ENCODE results near the gene INO80C. TPM values are rescaled to one million over a fixed set of nuclear protein-coding genes. Genes with fewer than 3 reads are reported as not detected.

Gene INO80C
- total RNA-seq, 2 experiments from 2014 or later = 34.4 to 36.6 TPM

DNA sequence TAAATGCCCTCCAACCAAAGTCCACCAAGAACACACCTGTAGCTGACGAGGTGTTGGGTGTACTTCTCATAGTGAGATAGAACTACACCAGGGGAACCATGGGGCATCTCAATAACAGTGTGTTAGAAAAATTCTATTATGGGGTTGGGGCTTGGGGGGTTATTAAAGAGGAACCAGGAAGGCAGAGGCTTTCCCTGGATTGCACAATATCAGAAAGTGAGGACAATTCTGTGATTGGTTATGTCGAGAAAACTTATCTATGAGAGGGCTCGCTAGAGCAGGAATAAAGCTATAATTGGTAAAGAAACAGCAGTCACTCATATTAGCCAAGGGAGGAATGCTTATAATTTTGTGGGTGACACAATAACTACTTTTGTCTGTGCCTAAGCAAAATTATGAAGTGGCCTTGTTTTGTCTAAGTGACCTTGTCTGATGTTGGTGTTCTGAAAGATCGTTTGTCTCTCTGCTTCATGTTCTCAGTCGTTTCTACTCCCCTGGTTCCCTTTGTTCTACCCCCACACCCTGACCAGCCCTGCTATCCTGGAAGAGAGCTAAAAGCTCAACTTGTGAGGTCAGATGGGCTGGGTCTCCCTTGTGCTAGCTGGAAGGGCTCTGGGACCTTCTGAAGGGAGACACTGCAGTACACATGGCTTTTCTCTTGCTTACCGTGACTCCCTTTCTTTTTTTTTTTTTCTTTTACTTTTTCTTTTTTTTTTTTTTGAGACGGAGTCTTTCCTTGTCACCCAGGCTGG is 21.6 kb upstream of the INO80C start:
- Mint-ChIP-seq H3K27ac (no peak overlapping the region), H3K4me3 (no peak overlapping the region), H3K36me3 (ENCODE audit: low read depth) (no peaks in the 10 kb centered on the region), H3K4me1 (ENCODE audit: low read depth) (no peaks in the 10 kb centered on the region), H3K27me3 (ENCODE audit: low read depth) (peaks cover 5% of the 10 kb centered on the region), H3K9me3 (no peaks in the 10 kb centered on the region)
- DNase-seq = no peak
- CTCF ChIA-PET = no interaction called here
- intact Hi-C loops (cut with micrococcal nuclease) = no loop called here

DNA sequence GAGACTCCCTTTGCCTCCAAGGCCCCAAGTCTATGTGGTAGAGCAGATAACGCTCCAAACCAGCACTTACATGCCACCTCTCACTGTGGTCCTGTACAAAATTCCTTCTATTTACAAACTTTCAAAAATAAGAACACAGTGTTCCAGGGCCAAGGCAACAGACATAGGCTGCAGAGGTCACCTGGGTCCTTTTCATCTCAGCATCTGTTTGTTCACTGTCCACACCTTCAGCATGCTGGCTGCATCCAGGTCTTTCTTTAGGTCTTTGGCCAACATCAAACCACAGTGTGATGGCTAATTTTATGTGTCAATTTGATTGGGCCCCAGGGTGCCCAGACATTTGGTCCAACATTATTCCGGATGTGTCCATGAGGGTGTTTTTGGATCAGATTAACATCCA is 20.0 kb upstream of the INO80C start:
- no peaks in the 10 kb centered on the region for H3K4me1 Mint-ChIP-seq (ENCODE audit: low read depth)
- no peaks in the 10 kb centered on the region for H3K36me3 Mint-ChIP-seq (ENCODE audit: low read depth)
- DNase-seq = no peak
- no peak overlapping the region for H3K27ac Mint-ChIP-seq
- no peaks in the 10 kb centered on the region for H3K9me3 Mint-ChIP-seq
- CTCF ChIA-PET = no interaction called here
- intact Hi-C loops (cut with micrococcal nuclease) = no loop called here
- no peak overlapping the region for H3K4me3 Mint-ChIP-seq
- no peaks in the 10 kb centered on the region for H3K27me3 Mint-ChIP-seq (ENCODE audit: low read depth)

DNA sequence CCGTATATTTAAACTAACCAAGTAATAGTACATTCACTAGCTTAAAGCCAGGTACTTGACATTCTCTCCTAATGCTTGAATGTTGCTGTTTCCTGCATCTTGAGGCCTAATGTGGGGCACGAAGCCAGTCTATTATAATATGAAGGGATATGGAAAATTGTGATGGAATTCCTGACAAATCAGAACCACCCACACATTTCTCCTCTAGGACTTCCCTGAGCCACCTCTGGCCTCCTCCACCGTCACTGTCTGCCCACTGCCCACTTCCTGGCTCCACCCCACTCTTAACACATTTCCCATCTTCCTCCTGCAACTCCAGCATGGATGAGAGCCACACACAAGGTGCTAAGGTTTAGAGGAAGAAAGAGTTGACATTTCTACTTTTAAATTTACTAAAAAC is 19.0 kb upstream of the INO80C start:
- no peaks in the 10 kb centered on the region for H3K27me3 Mint-ChIP-seq (ENCODE audit: low read depth)
- intact Hi-C loops (cut with micrococcal nuclease) = no loop called here
- DNase-seq = no peak
- H3K27ac Mint-ChIP-seq = no peak overlapping the region
- no peaks in the 10 kb centered on the region for H3K36me3 Mint-ChIP-seq (ENCODE audit: low read depth)
- H3K4me1 Mint-ChIP-seq (ENCODE audit: low read depth) = no peaks in the 10 kb centered on the region
- H3K9me3 Mint-ChIP-seq = no peaks in the 10 kb centered on the region
- CTCF ChIA-PET = no interaction called here
- H3K4me3 Mint-ChIP-seq = no peak overlapping the region

DNA sequence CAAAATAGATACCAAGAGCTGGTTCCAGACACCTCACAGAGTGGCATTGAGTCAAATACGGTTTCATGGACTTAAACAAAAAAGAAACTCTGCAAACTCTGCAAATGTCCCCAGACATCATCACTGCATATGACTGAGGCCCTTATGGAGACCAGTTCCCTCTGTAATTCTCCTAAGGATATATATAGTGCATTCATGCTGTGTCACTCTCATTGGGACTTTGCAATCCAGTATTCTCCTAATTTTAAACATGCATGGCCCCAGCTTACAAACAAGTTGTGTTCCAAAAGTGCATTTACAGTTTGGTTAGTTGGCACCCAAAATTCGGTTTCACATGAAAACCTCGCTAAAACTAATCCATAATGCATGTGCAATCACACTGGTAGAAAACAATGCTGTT is 18.6 kb upstream of the INO80C start:
- CTCF ChIA-PET = interaction anchor here (1.2 kb wide), 1 partner anchor 109 kb away, joined by 3 read pairs; no protein-coding TSS in a partner anchor
- H3K4me3 Mint-ChIP-seq = no peak overlapping the region
- no peaks in the 10 kb centered on the region for H3K27me3 Mint-ChIP-seq (ENCODE audit: low read depth)
- no peaks in the 10 kb centered on the region for H3K9me3 Mint-ChIP-seq
- H3K4me1 Mint-ChIP-seq (ENCODE audit: low read depth) = no peaks in the 10 kb centered on the region
- intact Hi-C loops (cut with micrococcal nuclease) = no loop called here
- no peak overlapping the region for H3K27ac Mint-ChIP-seq
- H3K36me3 Mint-ChIP-seq (ENCODE audit: low read depth) = no peaks in the 10 kb centered on the region
- DNase-seq = no peak

DNA sequence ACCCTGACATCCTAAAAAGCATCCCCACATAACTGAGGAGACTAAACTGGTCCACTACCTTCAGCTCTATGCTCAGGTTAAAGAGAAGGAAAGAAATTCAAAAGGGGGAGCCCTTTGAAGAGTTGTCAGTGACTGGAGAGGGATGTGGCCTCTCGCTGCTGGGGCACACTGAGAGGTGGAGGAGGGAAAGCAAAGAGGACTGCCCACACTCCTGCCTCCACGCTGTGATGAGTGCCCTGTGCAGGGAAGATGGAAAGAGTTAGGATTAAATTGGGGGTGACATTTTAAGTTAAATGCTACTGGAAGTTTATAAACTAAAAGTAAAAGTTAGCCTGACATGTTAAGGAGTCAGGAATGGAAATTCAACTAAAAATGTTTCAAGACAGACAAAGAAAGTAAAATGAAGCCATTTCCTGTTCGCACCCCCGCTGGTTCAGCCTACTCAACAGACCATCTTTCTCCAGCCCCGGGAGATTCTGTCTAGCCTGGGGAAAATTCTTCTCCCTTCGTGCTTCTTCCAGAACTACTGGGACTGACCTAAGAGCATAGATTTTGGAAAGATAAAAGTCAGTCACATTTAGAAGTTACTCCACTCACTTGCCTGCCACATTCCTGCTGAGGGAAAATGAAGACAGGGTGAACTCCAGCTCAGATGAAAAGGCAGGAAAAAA is 17.8 kb upstream of the INO80C start:
- CTCF ChIA-PET = interaction anchor here (1.2 kb wide), 1 partner anchor 108 kb away, joined by 3 read pairs; no protein-coding TSS in a partner anchor
- Mint-ChIP-seq H3K4me3 (no peak overlapping the region), H3K4me1 (ENCODE audit: low read depth) (no peaks in the 10 kb centered on the region), H3K36me3 (ENCODE audit: low read depth) (no peaks in the 10 kb centered on the region), H3K27me3 (ENCODE audit: low read depth) (no peaks in the 10 kb centered on the region), H3K9me3 (no peaks in the 10 kb centered on the region), H3K27ac (no peak overlapping the region)
- DNase-seq = no peak
- intact Hi-C loops (cut with micrococcal nuclease) = no loop called here

DNA sequence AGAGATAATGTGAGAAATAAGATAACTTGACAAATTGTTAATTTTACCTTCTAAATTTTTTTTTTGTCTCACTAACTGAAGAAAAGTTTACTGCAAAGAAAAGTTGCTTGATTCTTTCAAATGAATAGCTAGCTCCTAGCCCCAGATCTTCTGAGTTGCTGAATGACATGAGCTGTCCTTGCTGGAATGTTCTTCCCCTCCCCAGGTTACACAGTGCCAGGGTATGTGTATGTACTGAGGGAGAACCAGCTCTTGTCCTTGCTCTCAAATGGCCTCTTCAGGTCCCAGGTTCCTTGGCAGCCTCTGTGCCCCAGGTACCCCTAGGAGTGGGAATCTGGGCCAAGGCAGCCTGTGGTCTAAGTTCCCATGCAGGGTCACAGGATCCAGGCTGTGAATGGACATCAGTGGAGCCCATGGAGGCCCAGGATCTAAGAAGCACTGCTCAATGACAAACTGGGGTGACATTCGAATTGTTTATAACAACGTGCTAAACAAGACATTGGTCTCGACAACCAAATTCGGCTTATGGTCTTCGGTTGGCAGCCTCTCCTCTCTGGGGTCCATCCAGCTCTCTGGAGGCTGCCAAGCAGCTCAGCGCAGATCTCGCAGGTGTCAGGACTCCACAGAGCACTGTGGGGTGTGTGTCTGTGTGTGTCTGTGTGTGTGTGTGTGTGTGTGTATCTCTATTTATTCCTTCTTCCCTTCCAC is 17.1 kb upstream of the INO80C start:
- DNase-seq = no peak
- H3K4me3 Mint-ChIP-seq = no peak overlapping the region
- no peaks in the 10 kb centered on the region for H3K4me1 Mint-ChIP-seq (ENCODE audit: low read depth)
- CTCF ChIA-PET = interaction anchor here (1.2 kb wide), 1 partner anchor 107 kb away, joined by 3 read pairs; no protein-coding TSS in a partner anchor
- H3K36me3 Mint-ChIP-seq (ENCODE audit: low read depth) = no peaks in the 10 kb centered on the region
- H3K9me3 Mint-ChIP-seq = no peaks in the 10 kb centered on the region
- H3K27ac Mint-ChIP-seq = no peak overlapping the region
- intact Hi-C loops (cut with micrococcal nuclease) = no loop called here
- H3K27me3 Mint-ChIP-seq (ENCODE audit: low read depth) = no peaks in the 10 kb centered on the region

DNA sequence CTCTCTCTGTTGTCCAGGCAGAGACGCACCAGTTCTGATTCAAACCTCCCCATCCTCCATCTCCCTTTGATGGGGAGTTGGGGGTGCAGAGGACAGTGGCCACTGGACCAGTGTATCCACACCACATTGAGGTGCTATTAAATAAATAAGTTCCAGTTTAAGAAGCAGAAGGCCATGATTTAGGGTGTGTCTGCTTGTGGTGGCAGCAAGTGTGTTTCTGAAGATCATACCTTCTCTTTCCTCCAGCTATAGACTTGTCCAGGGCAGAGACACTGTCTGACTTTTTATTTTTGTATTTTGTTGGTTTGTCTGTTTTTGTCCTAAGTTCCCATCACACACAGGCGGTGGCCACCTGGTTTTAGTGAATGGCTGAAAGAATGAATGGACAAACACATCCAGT is 16.5 kb upstream of the INO80C start:
- DNase-seq = no peak
- Mint-ChIP-seq H3K27ac (no peak overlapping the region), H3K4me1 (ENCODE audit: low read depth) (no peaks in the 10 kb centered on the region), H3K9me3 (no peaks in the 10 kb centered on the region), H3K4me3 (no peak overlapping the region), H3K27me3 (ENCODE audit: low read depth) (no peaks in the 10 kb centered on the region), H3K36me3 (ENCODE audit: low read depth) (no peaks in the 10 kb centered on the region)
- intact Hi-C loops (cut with micrococcal nuclease) = no loop called here
- CTCF ChIA-PET = no interaction called here

DNA sequence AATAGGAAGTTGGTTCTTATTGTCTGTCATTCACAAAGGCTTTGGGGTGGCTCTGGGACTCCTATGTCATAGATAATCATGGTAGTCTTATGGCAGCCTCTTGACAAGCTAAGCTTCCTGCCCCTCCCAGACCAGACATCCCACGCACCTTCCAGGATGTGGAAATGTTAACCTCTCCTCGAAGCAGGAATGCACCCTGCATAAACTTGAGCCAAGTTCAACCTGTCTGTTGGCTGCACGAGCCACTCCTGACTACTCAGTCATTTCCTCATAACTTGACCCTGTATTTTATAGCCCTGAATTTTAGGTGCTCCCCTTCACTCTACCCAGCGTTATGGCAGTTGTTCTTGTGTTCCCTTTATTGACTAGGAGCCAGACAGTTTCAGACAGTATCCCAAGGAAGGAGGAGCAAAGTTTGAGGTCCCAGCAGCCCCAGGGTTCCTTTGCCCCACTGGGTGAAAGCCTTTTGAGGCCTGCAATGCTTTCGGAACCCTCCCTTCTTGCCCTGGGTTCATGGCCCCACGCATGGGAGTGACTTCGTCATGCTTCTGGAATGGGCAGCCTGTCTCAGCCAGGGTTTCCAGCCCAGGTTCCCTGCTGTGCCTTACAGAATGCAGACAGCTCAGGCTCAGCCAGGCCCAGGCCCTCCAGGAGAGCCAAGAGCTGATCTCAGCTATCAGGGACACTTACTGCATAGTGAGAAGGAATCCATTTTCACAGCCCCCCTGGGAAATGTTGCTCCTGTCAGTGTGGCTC is 15.6 kb upstream of the INO80C start:
- CTCF ChIA-PET = interaction anchor here (0.6 kb wide), 1 partner anchor 155 kb away, joined by 3 read pairs; no protein-coding TSS in a partner anchor
- DNase-seq = no peak
- no peaks in the 10 kb centered on the region for H3K4me1 Mint-ChIP-seq (ENCODE audit: low read depth)
- no peaks in the 10 kb centered on the region for H3K27me3 Mint-ChIP-seq (ENCODE audit: low read depth)
- intact Hi-C loops (cut with micrococcal nuclease) = no loop called here
- H3K4me3 Mint-ChIP-seq = no peak overlapping the region
- no peak overlapping the region for H3K27ac Mint-ChIP-seq
- H3K9me3 Mint-ChIP-seq = no peaks in the 10 kb centered on the region
- H3K36me3 Mint-ChIP-seq (ENCODE audit: low read depth) = no peaks in the 10 kb centered on the region

DNA sequence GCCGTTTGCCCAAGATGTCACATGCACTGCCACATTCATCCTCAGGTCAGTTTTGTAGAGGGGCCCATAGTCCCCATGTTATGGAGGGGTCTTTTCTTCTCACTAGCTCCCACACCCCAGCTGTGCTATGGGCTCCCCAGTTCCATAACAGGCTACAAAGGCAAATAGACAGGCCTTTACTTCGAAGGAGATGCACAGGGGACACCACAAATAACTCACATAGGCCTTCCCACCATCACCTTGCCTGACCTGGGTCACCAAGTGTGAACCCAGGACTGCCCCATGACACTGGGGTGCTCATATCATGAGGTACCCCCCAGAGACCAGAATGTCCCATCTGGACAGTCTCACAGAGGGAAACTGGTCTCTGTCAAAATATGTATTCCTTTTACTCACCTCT is 15.0 kb upstream of the INO80C start:
- Mint-ChIP-seq H3K4me1 (ENCODE audit: low read depth) (no peaks in the 10 kb centered on the region), H3K4me3 (no peak overlapping the region), H3K27ac (no peak overlapping the region), H3K9me3 (no peaks in the 10 kb centered on the region), H3K36me3 (ENCODE audit: low read depth) (no peaks in the 10 kb centered on the region), H3K27me3 (ENCODE audit: low read depth) (no peaks in the 10 kb centered on the region)
- CTCF ChIA-PET = interaction anchor here (0.6 to 1.1 kb wide), 2 partner anchors 103 to 155 kb away, joined by 3 read pairs; no protein-coding TSS in a partner anchor
- intact Hi-C loops (cut with micrococcal nuclease) = loop anchor here (1.0 kb wide), 1 partner anchor 104 kb away; no protein-coding TSS in a partner anchor
- DNase-seq = no peak

DNA sequence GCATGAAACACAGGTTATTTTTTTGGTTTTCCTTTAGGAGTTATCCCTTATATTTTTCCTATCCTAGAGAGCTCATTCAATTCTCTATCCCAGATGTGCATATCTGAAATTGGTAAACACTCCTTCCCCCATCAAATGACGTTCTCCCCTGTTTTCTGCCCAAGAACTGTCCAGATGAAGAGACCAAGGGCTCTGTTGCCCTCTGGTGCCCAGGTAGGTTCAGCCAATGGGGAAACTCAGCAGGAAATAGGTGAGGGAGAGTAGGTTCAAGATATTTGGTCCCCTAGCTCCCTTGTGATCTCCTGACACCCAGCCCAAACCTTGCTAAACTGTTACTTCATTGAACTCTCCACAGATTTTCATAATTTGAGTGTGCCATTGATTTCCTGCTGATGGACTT is 14.1 kb upstream of the INO80C start:
- Mint-ChIP-seq H3K4me1 (ENCODE audit: low read depth) (no peaks in the 10 kb centered on the region), H3K27ac (no peak overlapping the region), H3K9me3 (no peaks in the 10 kb centered on the region), H3K36me3 (ENCODE audit: low read depth) (no peaks in the 10 kb centered on the region), H3K4me3 (no peak overlapping the region), H3K27me3 (ENCODE audit: low read depth) (no peaks in the 10 kb centered on the region)
- intact Hi-C loops (cut with micrococcal nuclease) = loop anchor here (1.0 kb wide), 1 partner anchor 104 kb away; no protein-coding TSS in a partner anchor
- CTCF ChIA-PET = interaction anchor here (1.1 kb wide), 1 partner anchor 102 kb away, joined by 3 read pairs; no protein-coding TSS in a partner anchor
- no peak for DNase-seq

DNA sequence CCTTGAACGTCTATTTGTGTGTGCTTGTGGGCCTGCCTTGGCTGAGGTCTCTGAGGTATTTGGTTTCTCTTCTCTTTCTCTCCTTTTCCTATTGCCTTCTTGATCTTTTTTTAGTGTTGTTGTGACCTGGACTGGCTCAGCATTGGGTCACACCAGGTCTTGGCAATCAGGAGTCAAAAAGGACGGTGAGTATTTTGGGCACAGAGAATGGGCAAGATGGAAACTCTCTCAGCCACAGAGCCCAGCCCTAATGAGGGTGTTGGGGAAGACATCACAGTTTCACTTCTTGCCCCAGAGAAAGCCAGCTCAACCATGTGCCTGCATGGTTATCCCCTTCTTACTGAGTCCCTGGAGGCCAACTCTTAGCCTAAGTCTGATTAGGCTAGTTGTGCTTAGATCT is 13.7 kb upstream of the INO80C start:
- H3K4me1 Mint-ChIP-seq (ENCODE audit: low read depth) = no peaks in the 10 kb centered on the region
- no peaks in the 10 kb centered on the region for H3K9me3 Mint-ChIP-seq
- H3K4me3 Mint-ChIP-seq = no peak overlapping the region
- CTCF ChIA-PET = no interaction called here
- intact Hi-C loops (cut with micrococcal nuclease) = no loop called here
- H3K27ac Mint-ChIP-seq = no peak overlapping the region
- H3K27me3 Mint-ChIP-seq (ENCODE audit: low read depth) = no peaks in the 10 kb centered on the region
- DNase-seq = no peak
- H3K36me3 Mint-ChIP-seq (ENCODE audit: low read depth) = no peaks in the 10 kb centered on the region

DNA sequence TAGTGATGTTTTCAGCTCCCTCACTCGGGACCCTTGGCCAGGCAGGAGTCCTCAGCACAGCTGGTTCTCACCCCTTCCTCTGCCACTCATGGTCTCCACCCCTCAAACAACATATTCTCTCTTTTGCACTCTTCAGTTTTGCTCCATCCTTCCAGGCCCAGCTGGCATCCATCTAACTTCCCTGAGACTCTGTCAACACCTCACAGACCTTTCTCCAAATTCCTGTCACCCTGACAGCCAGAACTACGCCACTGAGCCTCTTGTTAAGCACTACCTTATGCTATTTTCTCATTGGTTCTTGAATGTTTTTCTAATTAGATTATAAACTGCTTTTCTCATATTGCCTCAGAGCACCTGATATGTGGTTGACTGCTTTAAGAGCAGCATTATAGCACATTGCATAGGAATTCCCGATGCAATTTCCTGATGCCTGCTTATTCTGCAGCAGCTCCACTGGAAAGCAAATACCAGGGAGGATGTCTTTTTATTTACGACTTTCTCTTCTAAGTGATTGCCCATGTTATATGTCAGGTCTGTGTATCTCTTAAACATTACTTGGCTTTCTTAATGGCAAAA is 12.4 kb upstream of the INO80C start:
- no peaks in the 10 kb centered on the region for H3K36me3 Mint-ChIP-seq (ENCODE audit: low read depth)
- intact Hi-C loops (cut with micrococcal nuclease) = no loop called here
- no peaks in the 10 kb centered on the region for H3K4me1 Mint-ChIP-seq (ENCODE audit: low read depth)
- no peak overlapping the region for H3K27ac Mint-ChIP-seq
- no peaks in the 10 kb centered on the region for H3K9me3 Mint-ChIP-seq
- DNase-seq = no peak
- CTCF ChIA-PET = no interaction called here
- no peak overlapping the region for H3K4me3 Mint-ChIP-seq
- H3K27me3 Mint-ChIP-seq (ENCODE audit: low read depth) = no peaks in the 10 kb centered on the region

Data from activated naive CD4-positive, alpha-beta T cell treated with anti-CD3 and anti-CD28 coated beads for 36 hours (primary cell).